Panc1 (cell line): ENCODE data around the gene POSTN.

ENCODE experiments used
- CTCF ChIP-seq: fragments of 450-650 bp; IDR thresholded peaks from 2 replicates; pipeline ENCODE4 v1.5.1; 2017; ENCODE audit warnings: mild to moderate bottlenecking
- POLR2AphosphoS5 ChIP-seq: IDR thresholded peaks from 2 replicates; pipeline ENCODE4 v1.6.1; 2012; ENCODE audit warnings: mild to moderate bottlenecking, low read depth, low read length, moderate library complexity
- REST ChIP-seq, 2 experiments: IDR thresholded peaks; 2 replicates each; pipeline ENCODE4 v1.6.1; 2011 to 2012; ENCODE audit warnings: low read depth in 2 of 2, control low read depth in 1 of 2, low read length in 1 of 2, mild to moderate bottlenecking in 1 of 2, moderate library complexity in 1 of 2; ENCODE audit not compliant: insufficient read depth in 1 of 2
- SIN3A ChIP-seq: IDR thresholded peaks from 2 replicates; pipeline ENCODE4 v1.6.1; 2012; ENCODE audit warnings: low read depth, mild to moderate bottlenecking, low read length, moderate library complexity, borderline replicate concordance; ENCODE audit not compliant: insufficient read depth
- TCF7L2 ChIP-seq: IDR thresholded peaks from 2 replicates; pipeline ENCODE4 v1.6.1; 2011; ENCODE audit warnings: mild to moderate bottlenecking, low read depth, low read length, inconsistent platforms

GRCh38 chr13:37621811-37622361 is 23.3 kb upstream of the POSTN start:
- TF ChIP-seq SIN3A (no peak), REST (IDR thresholded peaks at IDR 0.05; ENCODE audit: insufficient read depth in 1 of 2, low read depth in 2 of 2, low read length in 1 of 2) (no peak), POLR2AphosphoS5 (no peak), CTCF (no peak), TCF7L2 (no peak)
